Fibroblast of lung (primary cell): Measurements from ENCODE around the gene SIX1. TPM values are rescaled to one million over a fixed set of nuclear protein-coding genes. Genes with fewer than 3 reads are reported as not detected.

Source experiments
- DNase-seq, 2 donors: peaks; one replicate each; pipeline versions ENCODE4 v3.0.0 to v3.0.0-alpha.2; 2010; ENCODE audit warnings: low read depth in 2 of 2
- H2AFZ ChIP-seq: 2 replicates; pipeline ENCODE4 v1.5.1; 2012; ENCODE audit warnings: low read length, control low read depth, inconsistent platforms
- H3K27ac ChIP-seq: 2 replicates; pipeline ENCODE4 v1.5.1; 2011; ENCODE audit warnings: low read length, control low read depth; ENCODE audit not compliant: insufficient read depth
- H3K27me3 ChIP-seq: 2 replicates; pipeline ENCODE4 v1.5.1; 2011; ENCODE audit warnings: mild to moderate bottlenecking, low read length; ENCODE audit not compliant: control insufficient read depth, insufficient read depth
- H3K36me3 ChIP-seq: 2 replicates; pipeline ENCODE4 v1.5.1; 2011; ENCODE audit warnings: low read length; ENCODE audit not compliant: control insufficient read depth, insufficient read depth
- H3K4me1 ChIP-seq: 2 replicates; pipeline ENCODE4 v1.5.1; 2011; ENCODE audit warnings: low read length; ENCODE audit not compliant: control insufficient read depth, insufficient read depth; ENCODE audit errors: extremely low read depth
- H3K4me2 ChIP-seq: 2 replicates; pipeline ENCODE4 v1.5.1; 2011; ENCODE audit warnings: low read length, control low read depth; ENCODE audit not compliant: insufficient read depth; ENCODE audit errors: extremely low read depth
- H3K4me3 ChIP-seq, 4 experiments: fragments of 200-600 bp in 1 of 4; sonication (generic) in 1 of 4; replicated peaks in 1 of 4; 2 replicates each; pipeline ENCODE4 v1.5.1; 2011 to 2016; ENCODE audit warnings: low read length in 4 of 4, low read depth in 3 of 4, mild to moderate bottlenecking in 3 of 4, control low read depth in 2 of 4, inconsistent platforms in 1 of 4, mixed read lengths in 1 of 4; ENCODE audit not compliant: insufficient read depth in 1 of 4; ENCODE audit errors: control extremely low read depth in 1 of 4
- H3K79me2 ChIP-seq: 2 replicates; pipeline ENCODE4 v1.5.1; 2012; ENCODE audit warnings: mild to moderate bottlenecking, low read length, inconsistent platforms; ENCODE audit not compliant: control insufficient read depth, insufficient read depth
- H3K9ac ChIP-seq: 2 replicates; pipeline ENCODE4 v1.5.1; 2011; ENCODE audit warnings: mild to moderate bottlenecking, low read length, control low read depth; ENCODE audit not compliant: insufficient read depth
- H3K9me3 ChIP-seq: 2 replicates; pipeline ENCODE4 v1.5.1; 2012; ENCODE audit warnings: low read depth, low read length; ENCODE audit not compliant: control insufficient read depth, insufficient read depth
- H4K20me1 ChIP-seq: 2 replicates; pipeline ENCODE4 v1.5.1; 2011; ENCODE audit warnings: low read length; ENCODE audit not compliant: control insufficient read depth, insufficient read depth; ENCODE audit errors: extremely low read depth
- CTCF ChIP-seq, 2 donors: IDR thresholded peaks in 1 of 2; conservative IDR thresholded peaks in 1 of 2; 1 replicate in 1 of 2; 2 replicates in 1 of 2; pipeline ENCODE4 v1.5.1; 2011 to 2012; ENCODE audit warnings: low read length in 2 of 2, control low read depth in 1 of 2, inconsistent platforms in 1 of 2, low read depth in 1 of 2, mild to moderate bottlenecking in 1 of 2
- EZH2 ChIP-seq: IDR thresholded peaks from 2 replicates; pipeline ENCODE4 v1.5.1; 2012; ENCODE audit warnings: low read length, control low read depth, mild to moderate bottlenecking; ENCODE audit errors: missing control alignments
- polyA plus RNA-seq, 2 donors: library from polyadenylated mRNA; depleted of rRNA in 1 of 2; stranded (reverse) in 1 of 2; unstranded in 1 of 2; fragments of >200 nt; gene quantifications; 2 replicates each; pipeline ENCODE4 v1.2.1, GENCODE V29; 2011 to 2012; ENCODE audit warnings: missing spikeins in 1 of 2
- total RNA-seq: library from RNA; depleted of rRNA; stranded (reverse); fragments of >200 nt; gene quantifications from 2 replicates; pipeline ENCODE4 v1.2.1, GENCODE V29; 2014

SIX1 gene
- total and polyA plus RNA-seq, 2 donors (not counting 1 experiment from before 2014, with no cell fraction given), result 6.9 to 8.3 TPM

- no peak overlapping the region for H2AFZ ChIP-seq
- H3K4me2 ChIP-seq, result no peak overlapping the region
- H3K27ac ChIP-seq, result no peak overlapping the region
- H3K4me3 ChIP-seq, result no peak overlapping the region
- no peaks in the 10 kb centered on the region for H3K36me3 ChIP-seq
- H3K9ac ChIP-seq, result no peak overlapping the region
- H3K9me3 ChIP-seq, result no peaks in the 10 kb centered on the region
- TF ChIP-seq EZH2 (no peak), CTCF (conservative IDR thresholded peaks at IDR 0.05 in 1 of 2, IDR thresholded peaks at IDR 0.05 in 1 of 2; ENCODE audit: low read depth in 1 of 2, low read length in 2 of 2) (no peak)
- H3K79me2 ChIP-seq, result no peaks in the 10 kb centered on the region
- H4K20me1 ChIP-seq, result no peaks in the 10 kb centered on the region
- DNase-seq, result no peak
- no peaks in the 10 kb centered on the region for H3K4me1 ChIP-seq
- H3K27me3 ChIP-seq, result no peaks in the 10 kb centered on the region
These were observed 21.7 kb upstream of the SIX1 start for GRCh38 chr14:60670989-60671388.

GRCh38 chr14:60668431-60669112 lies 19.3 kb upstream of the SIX1 start:
- Histone ChIP-seq H3K27ac (no peak overlapping the region), H3K9me3 (no peaks in the 10 kb centered on the region), H3K4me3 (no peak overlapping the region), H3K79me2 (no peaks in the 10 kb centered on the region), H3K27me3 (no peaks in the 10 kb centered on the region), H2AFZ (no peak overlapping the region), H3K4me2 (no peak overlapping the region), H3K4me1 (no peaks in the 10 kb centered on the region), H3K36me3 (no peaks in the 10 kb centered on the region), H3K9ac (no peak overlapping the region), H4K20me1 (no peaks in the 10 kb centered on the region)
- TF ChIP-seq CTCF (conservative IDR thresholded peaks at IDR 0.05 in 1 of 2, IDR thresholded peaks at IDR 0.05 in 1 of 2; ENCODE audit: low read depth in 1 of 2, low read length in 2 of 2) (no peak), EZH2 (no peak)
- DNase-seq, result peak in 1 of 2 donors; percentile 23

- Histone ChIP-seq H3K9me3 (no peaks in the 10 kb centered on the region), H3K79me2 (no peaks in the 10 kb centered on the region), H3K27me3 (no peaks in the 10 kb centered on the region), H3K4me3 (no peak overlapping the region), H3K9ac (no peak overlapping the region), H2AFZ (no peak overlapping the region), H4K20me1 (no peaks in the 10 kb centered on the region), H3K4me2 (no peak overlapping the region), H3K4me1 (no peaks in the 10 kb centered on the region), H3K36me3 (no peaks in the 10 kb centered on the region), H3K27ac (no peak overlapping the region)
- TF ChIP-seq CTCF (conservative IDR thresholded peaks at IDR 0.05 in 1 of 2, IDR thresholded peaks at IDR 0.05 in 1 of 2; ENCODE audit: low read depth in 1 of 2, low read length in 2 of 2) (no peak), EZH2 (no peak)
- DNase-seq, result no peak
These were observed 15.9 kb upstream of the SIX1 start for GRCh38 chr14:60665177-60665550.
